NCI-H345 treated with DMSO at 0.1 percent for 48 hours (cell line): Measurements from ENCODE around the gene TMED6.

Experiments
- DNase-seq: peaks from one replicate; lab custom pipeline; 2025; ENCODE audit not compliant: unreplicated experiment; lab: John Stamatoyannopoulos, UW

The TMED6 gene

GRCh38 chr16:69351309-69352027 is at the start of gene TMED6:
Gene TMED6 (minus strand): TSS chr16:69351786. CDS start chr16:69351753, 33 bp downstream.
- no peak for DNase-seq

GRCh38 chr16:69399361-69399760 is 47.8 kb upstream of the TMED6 start:
- no peak for DNase-seq

GRCh38 chr16:69397821-69398521 is 46.4 kb upstream of the TMED6 start:
- no peak for DNase-seq

- peak; percentile 27 for DNase-seq
Observed at GRCh38 chr16:69396187-69397061, 44.8 kb upstream of the TMED6 start.

- DNase-seq: no peak
Observed at GRCh38 chr16:69395859-69396186, 44.2 kb upstream of the TMED6 start.

- DNase-seq: no peak
Observed at GRCh38 chr16:69393898-69394849, 42.6 kb upstream of the TMED6 start.

GRCh38 chr16:69386596-69386995 is 35.0 kb upstream of the TMED6 start:
- no peak for DNase-seq

GRCh38 chr16:69384974-69385373 is 33.4 kb upstream of the TMED6 start:
- DNase-seq: no peak

- no peak for DNase-seq
Observed at GRCh38 chr16:69382421-69382820, 30.8 kb upstream of the TMED6 start.

GRCh38 chr16:69381231-69381630 is 29.6 kb upstream of the TMED6 start:
- no peak for DNase-seq

- no peak for DNase-seq
Observed at GRCh38 chr16:69378760-69379159, 27.2 kb upstream of the TMED6 start.

- DNase-seq: no peak
Observed at GRCh38 chr16:69378036-69378435, 26.4 kb upstream of the TMED6 start.

- no peak for DNase-seq
Observed at GRCh38 chr16:69376393-69377059, 24.9 kb upstream of the TMED6 start.

- DNase-seq: no peak
Observed at GRCh38 chr16:69373019-69373418, 21.4 kb upstream of the TMED6 start.

GRCh38 chr16:69371564-69371963 is 20.0 kb upstream of the TMED6 start:
- DNase-seq: no peak

- DNase-seq: no peak
Observed at GRCh38 chr16:69368866-69369265, 17.3 kb upstream of the TMED6 start.

- no peak for DNase-seq
Observed at GRCh38 chr16:69367980-69368379, 16.4 kb upstream of the TMED6 start.

- no peak for DNase-seq
Observed at GRCh38 chr16:69366431-69366830, 14.8 kb upstream of the TMED6 start.

- DNase-seq: no peak
Observed at GRCh38 chr16:69365901-69366300, 14.3 kb upstream of the TMED6 start.

- no peak for DNase-seq
Observed at GRCh38 chr16:69364088-69364487, 12.5 kb upstream of the TMED6 start.
